Prostate gland (tissue), 2 donors: Measurements from ENCODE around the gene OR10R2.

Experiments used
- CTCF ChIP-seq, 4 experiments: fragments of 200-600 bp in 2 of 4; fragments of 450-650 bp in 2 of 4; sonication (generic) in 2 of 4; IDR thresholded peaks; 1 replicate in 3 of 4; 2 replicates in 1 of 4; pipeline ENCODE4 v1.5.1; 2016 to 2019; ENCODE audit warnings: antibody characterized with exemption in 4 of 4, mild to moderate bottlenecking in 2 of 4, moderate library complexity in 2 of 4
- POLR2A ChIP-seq: fragments of 450-650 bp; IDR thresholded peaks from one replicate; pipeline ENCODE4 v1.6.1; 2016; ENCODE audit warnings: antibody characterized with exemption, mild to moderate bottlenecking
- POLR2AphosphoS5 ChIP-seq: sonication (generic); formaldehyde crosslinking; IDR thresholded peaks from one replicate; pipeline ENCODE4 v1.6.1; 2017; ENCODE audit warnings: antibody characterized with exemption

DNA sequence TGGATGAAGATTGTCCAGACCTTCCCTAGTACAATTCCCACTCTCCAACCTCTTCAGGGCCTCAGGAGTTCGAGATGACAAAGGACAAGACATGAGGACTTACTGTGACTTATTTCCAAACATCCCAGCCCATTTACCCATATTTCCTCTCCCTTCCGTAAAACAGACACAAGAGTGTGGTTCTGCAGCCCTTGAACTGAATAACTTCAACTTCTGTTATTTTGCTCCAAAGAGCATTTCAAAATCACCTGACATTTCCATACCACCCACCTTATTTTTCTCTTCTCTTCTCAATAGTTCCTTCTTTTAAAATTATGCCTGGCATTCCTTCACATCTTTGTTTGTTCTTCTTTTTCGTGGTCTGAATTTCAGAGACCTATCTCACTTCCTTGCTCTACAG lies 37.3 kb upstream of the OR10R2 start:
- TF ChIP-seq CTCF (IDR thresholded peaks at IDR 0.05), result no peak
- TF ChIP-seq POLR2A, result no peak
- TF ChIP-seq POLR2AphosphoS5, result no peak
